Neural cell (in vitro differentiated cells): Measurements from ENCODE around the gene DNM2. TPM values are rescaled to one million over a fixed set of nuclear protein-coding genes. Genes with fewer than 3 reads are reported as not detected.

Experiments used
- H2AFZ ChIP-seq: fragments of 200-600, 300-800 bp; sonication (generic), shearing (Covaris generic); 2 replicates; pipeline ENCODE4 v1.6.0; 2014; ENCODE audit warnings: low read depth, mild to moderate bottlenecking, antibody characterized with exemption, low read length, moderate library complexity
- H3F3A ChIP-seq: fragments of 200-600 bp; shearing (Covaris generic); 2 replicates; pipeline ENCODE4 v1.6.1; 2016; ENCODE audit warnings: mild to moderate bottlenecking, moderate library complexity, mixed read lengths, antibody characterized with exemption, low read length; ENCODE audit not compliant: insufficient read depth, poor library complexity, severe bottlenecking
- H3K27ac ChIP-seq: fragments of 200-600, 300-800 bp; sonication (generic), shearing (Covaris generic); 2 replicates; pipeline ENCODE4 v1.5.1; 2014; ENCODE audit warnings: mild to moderate bottlenecking, low read length, moderate library complexity
- H3K27me3 ChIP-seq: fragments of 300-800, 200-600 bp; sonication (generic), shearing (Covaris generic); 2 replicates; pipeline ENCODE4 v1.6.0; 2014; ENCODE audit warnings: mild to moderate bottlenecking, low read depth, low read length, moderate library complexity; ENCODE audit not compliant: insufficient read depth
- H3K36me3 ChIP-seq: fragments of 300-800, 200-600 bp; sonication (generic), shearing (Covaris generic); 2 replicates; pipeline ENCODE4 v1.5.1; 2014; ENCODE audit warnings: mild to moderate bottlenecking, antibody characterized with exemption, low read length, moderate library complexity; ENCODE audit not compliant: insufficient read depth
- H3K4me2 ChIP-seq: fragments of 300-800, 200-600 bp; sonication (generic), shearing (Covaris generic); 2 replicates; pipeline ENCODE4 v1.6.0; 2014; ENCODE audit warnings: mild to moderate bottlenecking, low read length
- H3K4me3 ChIP-seq: fragments of 300-800, 200-600 bp; sonication (generic), shearing (Covaris generic); 2 replicates; pipeline ENCODE4 v1.5.1; 2014; ENCODE audit warnings: mild to moderate bottlenecking, low read length, moderate library complexity
- H3K79me2 ChIP-seq: fragments of 200-600 bp; shearing (Covaris generic); replicated peaks from 2 replicates; pipeline ENCODE4 v1.6.0; 2014; ENCODE audit warnings: mild to moderate bottlenecking, low read length, moderate library complexity; ENCODE audit not compliant: insufficient read depth
- H3K9ac ChIP-seq: fragments of 300-800, 200-600 bp; sonication (generic), shearing (Covaris generic); 2 replicates; pipeline ENCODE4 v1.6.1; 2016; ENCODE audit warnings: mild to moderate bottlenecking, low read length, mixed read lengths
- H3K9me2 ChIP-seq: fragments of 200-600 bp; shearing (Covaris generic); 2 replicates; pipeline ENCODE4 v1.6.1; 2016; ENCODE audit warnings: mild to moderate bottlenecking, low read length, mixed read lengths; ENCODE audit not compliant: insufficient read depth
- H3K9me3 ChIP-seq: fragments of 200-600, 300-800 bp; sonication (generic), shearing (Covaris generic); 2 replicates; pipeline ENCODE4 v1.6.1; 2016; ENCODE audit warnings: mild to moderate bottlenecking, mixed run types, low read length, moderate library complexity, mixed read lengths
- H4K20me1 ChIP-seq: fragments of 200-600 bp; shearing (Covaris generic); 2 replicates; pipeline ENCODE4 v1.6.1; 2016; ENCODE audit warnings: mild to moderate bottlenecking, mixed run types; ENCODE audit not compliant: insufficient read depth
- EP300 ChIP-seq: fragments of 450-650 bp; conservative IDR thresholded peaks from 2 replicates; pipeline ENCODE4 v1.6.1; 2014; ENCODE audit warnings: antibody characterized with exemption, mild to moderate bottlenecking, moderate library complexity; ENCODE audit not compliant: poor library complexity, severe bottlenecking
- EZH2 ChIP-seq: fragments of 200-600, 300-800 bp; shearing (Covaris generic), sonication (generic); IDR thresholded peaks from 2 replicates; pipeline ENCODE4 v1.6.1; 2014; ENCODE audit warnings: antibody characterized with exemption, low read length, borderline replicate concordance, mild to moderate bottlenecking; ENCODE audit not compliant: insufficient read depth, poor library complexity, severe bottlenecking
- MXI1 ChIP-seq: fragments of 450-650 bp; conservative IDR thresholded peaks from 2 replicates; pipeline ENCODE4 v1.6.1; 2014; ENCODE audit warnings: antibody characterized with exemption, mild to moderate bottlenecking; ENCODE audit not compliant: poor library complexity, severe bottlenecking
- POLR2AphosphoS5 ChIP-seq: IDR thresholded peaks from 2 replicates; pipeline ENCODE4 v1.6.1; 2012
- RAD21 ChIP-seq: fragments of 450-650 bp; conservative IDR thresholded peaks from 2 replicates; pipeline ENCODE4 v1.6.1; 2014; ENCODE audit warnings: antibody characterized with exemption, mild to moderate bottlenecking, moderate library complexity
- SMC3 ChIP-seq: fragments of 450-650 bp; conservative IDR thresholded peaks from 2 replicates; pipeline ENCODE4 v1.6.1; 2014; ENCODE audit warnings: antibody characterized with exemption, mild to moderate bottlenecking, moderate library complexity; ENCODE audit not compliant: poor library complexity
- TAF1 ChIP-seq: IDR thresholded peaks from 2 replicates; pipeline ENCODE4 v1.6.1; 2012; ENCODE audit warnings: low read depth
- polyA plus RNA-seq: library from polyadenylated mRNA; depleted of rRNA; stranded (reverse); fragments of >200 nt; gene quantifications from 2 replicates; pipeline ENCODE4 v1.2.3, GENCODE V29; 2014
- TF ChIP-seq, protein P1 (sequence below): IDR thresholded peaks from 2 replicates; pipeline ENCODE4 v1.6.1; 2012; ENCODE audit warnings: borderline replicate concordance
- TF ChIP-seq, protein P2 (sequence below): fragments of 450-650 bp; IDR thresholded peaks from 2 replicates; pipeline ENCODE4 v1.5.1; 2014; ENCODE audit warnings: antibody characterized with exemption, mild to moderate bottlenecking, moderate library complexity; ENCODE audit not compliant: poor library complexity, severe bottlenecking

Gene DNM2
- polyA plus RNA-seq, 1 donor from 2014 or later, result 31.4 TPM

DNA sequence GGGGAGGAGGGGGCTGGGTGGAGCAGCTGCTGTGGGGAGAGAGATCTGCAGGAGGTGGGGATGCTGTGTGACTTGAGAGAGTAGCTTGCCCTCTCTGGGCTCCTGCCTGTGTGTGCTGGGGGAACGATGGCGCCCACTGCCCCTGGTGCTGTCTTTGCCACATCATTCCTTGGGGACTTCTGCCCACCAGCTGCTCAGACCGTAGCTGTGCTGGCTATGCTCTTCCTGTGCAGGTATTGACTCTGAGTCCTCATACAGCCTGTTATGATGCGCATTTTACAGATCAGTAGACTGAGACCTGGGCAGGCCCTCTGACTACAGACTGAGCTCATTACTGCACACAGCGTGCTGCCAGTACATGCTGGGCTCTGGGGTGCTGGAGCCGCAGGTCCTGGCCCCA lies 51.1 kb downstream of the DNM2 start:
- Histone ChIP-seq H3K9me2 (no peaks in the 10 kb centered on the region), H3K4me3 (no peak overlapping the region), H3K36me3 (no peaks in the 10 kb centered on the region), H3K27me3 (no peaks in the 10 kb centered on the region), H3K9ac (no peak overlapping the region), H3K4me2 (no peak overlapping the region), H4K20me1 (no peaks in the 10 kb centered on the region), H3K79me2 (no peaks in the 10 kb centered on the region), H3K9me3 (no peaks in the 10 kb centered on the region), H2AFZ (no peak overlapping the region), H3K27ac (no peak overlapping the region), H3F3A (no peaks in the 10 kb centered on the region)
- no peak for TF ChIP-seq EZH2
- TF ChIP-seq SMC3, result no peak
- TF ChIP-seq EP300, result no peak
- no peak for TF ChIP-seq RAD21
- no peak for TF ChIP-seq POLR2AphosphoS5
- TF ChIP-seq, protein P1, sequence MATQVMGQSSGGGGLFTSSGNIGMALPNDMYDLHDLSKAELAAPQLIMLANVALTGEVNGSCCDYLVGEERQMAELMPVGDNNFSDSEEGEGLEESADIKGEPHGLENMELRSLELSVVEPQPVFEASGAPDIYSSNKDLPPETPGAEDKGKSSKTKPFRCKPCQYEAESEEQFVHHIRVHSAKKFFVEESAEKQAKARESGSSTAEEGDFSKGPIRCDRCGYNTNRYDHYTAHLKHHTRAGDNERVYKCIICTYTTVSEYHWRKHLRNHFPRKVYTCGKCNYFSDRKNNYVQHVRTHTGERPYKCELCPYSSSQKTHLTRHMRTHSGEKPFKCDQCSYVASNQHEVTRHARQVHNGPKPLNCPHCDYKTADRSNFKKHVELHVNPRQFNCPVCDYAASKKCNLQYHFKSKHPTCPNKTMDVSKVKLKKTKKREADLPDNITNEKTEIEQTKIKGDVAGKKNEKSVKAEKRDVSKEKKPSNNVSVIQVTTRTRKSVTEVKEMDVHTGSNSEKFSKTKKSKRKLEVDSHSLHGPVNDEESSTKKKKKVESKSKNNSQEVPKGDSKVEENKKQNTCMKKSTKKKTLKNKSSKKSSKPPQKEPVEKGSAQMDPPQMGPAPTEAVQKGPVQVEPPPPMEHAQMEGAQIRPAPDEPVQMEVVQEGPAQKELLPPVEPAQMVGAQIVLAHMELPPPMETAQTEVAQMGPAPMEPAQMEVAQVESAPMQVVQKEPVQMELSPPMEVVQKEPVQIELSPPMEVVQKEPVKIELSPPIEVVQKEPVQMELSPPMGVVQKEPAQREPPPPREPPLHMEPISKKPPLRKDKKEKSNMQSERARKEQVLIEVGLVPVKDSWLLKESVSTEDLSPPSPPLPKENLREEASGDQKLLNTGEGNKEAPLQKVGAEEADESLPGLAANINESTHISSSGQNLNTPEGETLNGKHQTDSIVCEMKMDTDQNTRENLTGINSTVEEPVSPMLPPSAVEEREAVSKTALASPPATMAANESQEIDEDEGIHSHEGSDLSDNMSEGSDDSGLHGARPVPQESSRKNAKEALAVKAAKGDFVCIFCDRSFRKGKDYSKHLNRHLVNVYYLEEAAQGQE, result no peak
- no peak for TF ChIP-seq MXI1
- TF ChIP-seq, protein P2, sequence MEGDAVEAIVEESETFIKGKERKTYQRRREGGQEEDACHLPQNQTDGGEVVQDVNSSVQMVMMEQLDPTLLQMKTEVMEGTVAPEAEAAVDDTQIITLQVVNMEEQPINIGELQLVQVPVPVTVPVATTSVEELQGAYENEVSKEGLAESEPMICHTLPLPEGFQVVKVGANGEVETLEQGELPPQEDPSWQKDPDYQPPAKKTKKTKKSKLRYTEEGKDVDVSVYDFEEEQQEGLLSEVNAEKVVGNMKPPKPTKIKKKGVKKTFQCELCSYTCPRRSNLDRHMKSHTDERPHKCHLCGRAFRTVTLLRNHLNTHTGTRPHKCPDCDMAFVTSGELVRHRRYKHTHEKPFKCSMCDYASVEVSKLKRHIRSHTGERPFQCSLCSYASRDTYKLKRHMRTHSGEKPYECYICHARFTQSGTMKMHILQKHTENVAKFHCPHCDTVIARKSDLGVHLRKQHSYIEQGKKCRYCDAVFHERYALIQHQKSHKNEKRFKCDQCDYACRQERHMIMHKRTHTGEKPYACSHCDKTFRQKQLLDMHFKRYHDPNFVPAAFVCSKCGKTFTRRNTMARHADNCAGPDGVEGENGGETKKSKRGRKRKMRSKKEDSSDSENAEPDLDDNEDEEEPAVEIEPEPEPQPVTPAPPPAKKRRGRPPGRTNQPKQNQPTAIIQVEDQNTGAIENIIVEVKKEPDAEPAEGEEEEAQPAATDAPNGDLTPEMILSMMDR, result no peak
- no peak for TF ChIP-seq TAF1

DNA sequence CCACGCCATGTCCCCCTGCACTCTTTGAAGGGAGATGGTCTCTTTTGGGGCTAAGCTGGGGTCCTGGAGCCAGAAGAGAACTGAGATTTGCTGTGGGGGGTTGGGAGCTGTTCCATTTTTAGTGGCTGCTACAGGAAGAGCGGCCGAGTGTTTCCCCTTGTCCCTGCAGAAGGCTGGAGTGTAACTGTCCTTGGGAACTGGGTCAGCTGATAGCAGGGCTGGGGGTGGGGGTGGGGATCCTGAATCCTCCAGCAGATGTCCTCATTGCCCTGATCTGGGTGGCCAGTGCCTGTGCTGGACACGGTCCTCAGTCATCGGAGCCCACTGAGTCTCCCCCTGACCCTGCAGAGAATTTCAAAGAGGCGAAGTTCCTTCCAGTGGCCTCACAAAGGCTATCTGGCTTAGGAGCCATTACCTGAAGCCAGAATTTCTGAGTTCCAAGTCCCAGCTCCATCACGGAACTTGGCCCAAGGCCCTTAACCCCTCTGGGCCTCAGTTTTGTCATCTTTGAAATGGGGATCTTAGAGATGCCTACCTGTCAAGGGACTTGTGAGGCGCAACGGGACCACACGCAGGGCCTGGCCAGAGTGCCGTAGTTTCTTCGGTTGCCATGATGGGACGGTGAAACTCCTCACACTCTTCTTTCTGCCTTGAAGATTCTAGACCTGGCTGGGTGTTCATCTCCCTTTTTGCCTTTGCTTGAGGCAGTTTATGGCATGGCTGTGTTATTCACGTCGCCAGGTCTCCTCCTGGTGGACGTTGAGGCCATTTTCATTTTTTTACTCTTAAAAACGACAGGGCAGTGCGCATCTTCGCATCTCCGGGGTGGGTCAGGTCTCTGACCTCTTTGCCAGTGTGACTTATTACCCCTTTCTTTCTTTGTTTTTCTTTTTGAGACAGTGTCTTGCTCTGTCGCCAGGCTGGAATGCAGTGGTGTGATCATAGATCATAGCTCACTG lies 51.9 kb downstream of the DNM2 start:
- H3F3A ChIP-seq, result no peaks in the 10 kb centered on the region
- no peaks in the 10 kb centered on the region for H3K36me3 ChIP-seq
- H3K9me2 ChIP-seq, result no peaks in the 10 kb centered on the region
- H3K79me2 ChIP-seq, result no peaks in the 10 kb centered on the region
- no peak overlapping the region for H3K4me2 ChIP-seq
- H3K9me3 ChIP-seq, result no peaks in the 10 kb centered on the region
- H3K9ac ChIP-seq, result no peak overlapping the region
- no peaks in the 10 kb centered on the region for H3K27me3 ChIP-seq
- H2AFZ ChIP-seq, result no peak overlapping the region
- TF ChIP-seq, protein P2, result no peak
- TF ChIP-seq, protein P1, result no peak
- TF ChIP-seq TAF1 (no peak), MXI1 (no peak), EP300 (no peak), POLR2AphosphoS5 (no peak), SMC3 (no peak), EZH2 (no peak), RAD21 (no peak)
- no peak overlapping the region for H3K4me3 ChIP-seq
- H3K27ac ChIP-seq, result no peak overlapping the region
- H4K20me1 ChIP-seq, result no peaks in the 10 kb centered on the region
